ENCODE data around the gene NAGLU. TPM values are rescaled to one million over a fixed set of nuclear protein-coding genes. Genes with fewer than 3 reads are reported as not detected.
"Not testable (repeated sequence)": the region's sequence is repeated elsewhere in the genome, so short reads cannot be mapped to it uniquely, and the experiment has no call there.

Gene NAGLU
- polyA plus RNA-seq, 1 donor, result 14.1 TPM

- no peak for DNase-seq
Observed at GRCh38 chr17:42543190-42544079, 7.4 kb downstream of the NAGLU start.

- no peak for DNase-seq
Observed at GRCh38 chr17:42544874-42545283, 8.8 kb downstream of the NAGLU start.

- DNase-seq, result not testable (repeated sequence)
Observed at GRCh38 chr17:42545755-42546505, 9.9 kb downstream of the NAGLU start.

- DNase-seq, result no peak
Observed at GRCh38 chr17:42547001-42547461, 11.0 kb downstream of the NAGLU start.

- no peak for DNase-seq
Observed at GRCh38 chr17:42547698-42548069, 11.6 kb downstream of the NAGLU start.

GRCh38 chr17:42548070-42548837 is 12.2 kb downstream of the NAGLU start:
- DNase-seq, result peak; percentile 72

GRCh38 chr17:42548993-42549755 is 13.1 kb downstream of the NAGLU start:
- no peak for DNase-seq

- not testable (repeated sequence) for DNase-seq
Observed at GRCh38 chr17:42552736-42553135, 16.7 kb downstream of the NAGLU start, which contains the start of gene HSD17B1. Gene HSD17B1, plus strand, starts transcription at chr17:42552923. Its CDS starts 11 bp downstream, at chr17:42552934.

- DNase-seq, result no peak
Observed at GRCh38 chr17:42553161-42553818, 17.2 kb downstream of the NAGLU start.

GRCh38 chr17:42553866-42554249 is 17.8 kb downstream of the NAGLU start:
- no peak for DNase-seq

GRCh38 chr17:42554250-42555121 is 18.4 kb downstream of the NAGLU start:
- DNase-seq, result peak; percentile 89

GRCh38 chr17:42555122-42555622 is 19.1 kb downstream of the NAGLU start:
- no peak for DNase-seq

- not testable (repeated sequence) for DNase-seq
Observed at GRCh38 chr17:42555961-42556617, 20.0 kb downstream of the NAGLU start.

- DNase-seq, result no peak
Observed at GRCh38 chr17:42559075-42559474, 23.0 kb downstream of the NAGLU start.

GRCh38 chr17:42560246-42560645 is 24.2 kb downstream of the NAGLU start:
- DNase-seq, result no peak

GRCh38 chr17:42561897-42562387 is 25.9 kb downstream of the NAGLU start, which contains the start of gene COASY:
Gene COASY, plus strand, starts transcription at chr17:42562148. Its CDS starts 475 bp downstream, at chr17:42562623.
- peak; percentile 97 for DNase-seq

GRCh38 chr17:42562388-42563142 is 26.5 kb downstream of the NAGLU start:
- DNase-seq, result no peak

- no peak for DNase-seq
Observed at GRCh38 chr17:42563143-42563509, 27.1 kb downstream of the NAGLU start.
